RWPE2 (cell line): ENCODE measurements around the gene SLC35F4.

Experiments
- ATAC-seq: fragments of 200-7000 bp; cut with Tn5 transposase; 3 replicates; pipeline ENCODE4 v1.9.1; 2021; ENCODE audit warnings: low read depth
- DNase-seq: peaks from one replicate; pipeline ENCODE4 v3.0.0-alpha.2; 2020; ENCODE audit warnings: low spot score
- H3K27ac ChIP-seq: fragments of 450-650 bp; 2 replicates; pipeline ENCODE4 v1.5.1; 2017; ENCODE audit warnings: mild to moderate bottlenecking; ENCODE audit not compliant: poor library complexity, severe bottlenecking
- H3K27me3 ChIP-seq: fragments of 250-450 bp; sonication (Bioruptor Pico); 2 replicates; pipeline ENCODE4 v1.5.1; 2021; ENCODE audit warnings: mild to moderate bottlenecking, moderate library complexity; ENCODE audit not compliant: insufficient read depth, poor library complexity, severe bottlenecking
- H3K36me3 ChIP-seq: fragments of 250-450 bp; sonication (Bioruptor Pico); 2 replicates; pipeline ENCODE4 v1.5.1; 2020; ENCODE audit warnings: low read depth, mild to moderate bottlenecking, moderate library complexity
- H3K4me1 ChIP-seq: fragments of 250-450 bp; sonication (Bioruptor Pico); 2 replicates; pipeline ENCODE4 v1.5.1; 2021; ENCODE audit warnings: mild to moderate bottlenecking, moderate library complexity; ENCODE audit not compliant: insufficient read depth, poor library complexity, severe bottlenecking
- H3K4me3 ChIP-seq: fragments of 250-450 bp; sonication (Bioruptor Pico); 2 replicates; pipeline ENCODE4 v1.5.1; 2021; ENCODE audit warnings: mild to moderate bottlenecking, moderate library complexity; ENCODE audit not compliant: severe bottlenecking
- H3K9me3 ChIP-seq: fragments of 250-450 bp; sonication (Bioruptor Pico); 2 replicates; pipeline ENCODE4 v1.5.1; 2021; ENCODE audit warnings: mild to moderate bottlenecking, moderate library complexity; ENCODE audit not compliant: severe bottlenecking
- CTCF ChIP-seq: fragments of 450-650 bp; IDR thresholded peaks from one replicate; pipeline ENCODE4 v1.5.1; 2017; ENCODE audit warnings: mild to moderate bottlenecking, moderate library complexity; ENCODE audit not compliant: poor library complexity, severe bottlenecking

SLC35F4 gene

GRCh38 chr14:57699947-57700346, 165.9 kb downstream of the SLC35F4 start:
- Histone ChIP-seq H3K9me3 (no peaks in the 10 kb centered on the region), H3K27me3 (no peaks in the 10 kb centered on the region), H3K4me3 (no peak overlapping the region), H3K36me3 (no peaks in the 10 kb centered on the region), H3K27ac (no peak overlapping the region), H3K4me1 (no peaks in the 10 kb centered on the region)
- peak; percentile 42; the same call in 2 of the 3 replicates for ATAC-seq
- DNase-seq, result no peak
- no peak for TF ChIP-seq CTCF

GRCh38 chr14:57692671-57693070, 173.2 kb downstream of the SLC35F4 start:
- peaks cover 3% of the 10 kb centered on the region for H3K27me3 ChIP-seq
- DNase-seq, result no peak
- no peaks in the 10 kb centered on the region for H3K36me3 ChIP-seq
- peak; percentile 82 for ATAC-seq
- H3K9me3 ChIP-seq, result no peaks in the 10 kb centered on the region
- no peak overlapping the region for H3K4me3 ChIP-seq
- no peak overlapping the region for H3K27ac ChIP-seq
- peak; percentile 85 for TF ChIP-seq CTCF
- no peaks in the 10 kb centered on the region for H3K4me1 ChIP-seq

GRCh38 chr14:57687416-57687815, 178.5 kb downstream of the SLC35F4 start:
- ATAC-seq, result no peak
- no peaks in the 10 kb centered on the region for H3K9me3 ChIP-seq
- H3K27me3 ChIP-seq, result peaks cover 24% of the 10 kb centered on the region
- H3K4me3 ChIP-seq, result no peak overlapping the region
- no peaks in the 10 kb centered on the region for H3K4me1 ChIP-seq
- H3K36me3 ChIP-seq, result no peaks in the 10 kb centered on the region
- no peak for TF ChIP-seq CTCF
- no peak for DNase-seq
- no peak overlapping the region for H3K27ac ChIP-seq

- no peaks in the 10 kb centered on the region for H3K36me3 ChIP-seq
- no peak overlapping the region for H3K27ac ChIP-seq
- no peak for DNase-seq
- H3K4me3 ChIP-seq, result no peak overlapping the region
- no peaks in the 10 kb centered on the region for H3K9me3 ChIP-seq
- TF ChIP-seq CTCF, result no peak
- H3K4me1 ChIP-seq, result no peaks in the 10 kb centered on the region
- H3K27me3 ChIP-seq, result peaks cover 24% of the 10 kb centered on the region
- no peak for ATAC-seq
Measured at GRCh38 chr14:57686304-57686703, 179.6 kb downstream of the SLC35F4 start.

GRCh38 chr14:57671021-57671420, 194.9 kb downstream of the SLC35F4 start:
- no peaks in the 10 kb centered on the region for H3K27me3 ChIP-seq
- no peak for TF ChIP-seq CTCF
- H3K27ac ChIP-seq, result no peak overlapping the region
- H3K4me3 ChIP-seq, result no peak overlapping the region
- H3K36me3 ChIP-seq, result no peaks in the 10 kb centered on the region
- no peaks in the 10 kb centered on the region for H3K9me3 ChIP-seq
- ATAC-seq (no peak), DNase-seq (no peak)
- no peaks in the 10 kb centered on the region for H3K4me1 ChIP-seq
